ENCODE measurements around the gene OSBP. TPM values are rescaled to one million over a fixed set of nuclear protein-coding genes. Genes with fewer than 3 reads are reported as not detected.

The OSBP gene
- total and polyA plus RNA-seq, 4 donors, result 16.5 to 92.5 (median 36.5) TPM

GRCh38 chr11:59615120-59615636, 396 bp downstream of the OSBP start:
- Histone ChIP-seq H3K9me3 (ENCODE audit: control insufficient read depth in 4 of 4, low read length in 3 of 4) (no peaks in the 10 kb centered on the region), H3K9ac (ENCODE audit: low read depth in 1 of 2, low read length in 2 of 2) (peak overlapping the region; percentile 86 to 99), H3K27me3 (ENCODE audit: control insufficient read depth in 4 of 4, insufficient read depth in 4 of 4, low read length in 3 of 4) (no peaks in the 10 kb centered on the region), H3K4me1 (ENCODE audit: control insufficient read depth in 4 of 4, insufficient read depth in 4 of 4, low read length in 3 of 4) (peaks cover 6 to 52% (median 26%) of the 10 kb centered on the region in 4 donors), H3K27ac (ENCODE audit: low read depth in 1 of 2, low read length in 2 of 2) (peak overlapping the region; percentile 92 to 95), H3K4me3 (ENCODE audit: low read depth in 1 of 3, low read length in 3 of 3) (peak overlapping the region; percentile 88 to 97 (median 94)), H3K36me3 (ENCODE audit: control insufficient read depth in 4 of 4, insufficient read depth in 3 of 4, low read depth in 1 of 4, low read length in 3 of 4) (peaks cover 0 to 5% (median under 1%) of the 10 kb centered on the region in 4 donors)
- under 1% methylated on average over 51 of the region's 51 CpGs for WGBS
- peak; percentile 67 for DNase-seq (ENCODE audit: low spot score)
- TF ChIP-seq GABPA (IDR thresholded peaks at IDR 0.05 in 1 of 2, conservative IDR thresholded peaks at IDR 0.05 in 1 of 2), result peak in 1 of 2 donors; percentile 45
- TF ChIP-seq ATF3 (IDR thresholded peaks at IDR 0.05), result no peak
- no peak for TF ChIP-seq REST (IDR thresholded peaks at IDR 0.05)
- TF ChIP-seq TAF1 (conservative IDR thresholded peaks at IDR 0.05), result no peak
- TF ChIP-seq FOXA2 (IDR thresholded peaks at IDR 0.05), result no peak

GRCh38 chr11:59614277-59615119, 1.1 kb downstream of the OSBP start:
- H3K4me3 ChIP-seq (ENCODE audit: low read depth in 1 of 3, low read length in 3 of 3), result peak overlapping the region; percentile 88 to 97 (median 94)
- peak overlapping the region; percentile 86 to 99 for H3K9ac ChIP-seq (ENCODE audit: low read depth in 1 of 2, low read length in 2 of 2)
- peaks cover 6 to 55% (median 26%) of the 10 kb centered on the region in 4 donors for H3K4me1 ChIP-seq (ENCODE audit: control insufficient read depth in 4 of 4, insufficient read depth in 4 of 4, low read length in 3 of 4)
- peak; percentile 38 for DNase-seq (ENCODE audit: low spot score)
- WGBS, result 9% methylated on average over 13 of the region's 13 CpGs
- H3K27ac ChIP-seq (ENCODE audit: low read depth in 1 of 2, low read length in 2 of 2), result peak overlapping the region; percentile 92 to 95
- no peaks in the 10 kb centered on the region for H3K27me3 ChIP-seq (ENCODE audit: control insufficient read depth in 4 of 4, insufficient read depth in 4 of 4, low read length in 3 of 4)
- H3K9me3 ChIP-seq (ENCODE audit: control insufficient read depth in 4 of 4, low read length in 3 of 4), result no peaks in the 10 kb centered on the region
- TF ChIP-seq REST (IDR thresholded peaks at IDR 0.05) (peak; percentile 24), YY1 (IDR thresholded peaks at IDR 0.05) (no peak)
- peaks cover 0 to 10% (median 6%) of the 10 kb centered on the region in 4 donors for H3K36me3 ChIP-seq (ENCODE audit: control insufficient read depth in 4 of 4, insufficient read depth in 3 of 4, low read depth in 1 of 4, low read length in 3 of 4)
